ENCODE measurements around the gene NR1I2.

Gene NR1I2

DNA sequence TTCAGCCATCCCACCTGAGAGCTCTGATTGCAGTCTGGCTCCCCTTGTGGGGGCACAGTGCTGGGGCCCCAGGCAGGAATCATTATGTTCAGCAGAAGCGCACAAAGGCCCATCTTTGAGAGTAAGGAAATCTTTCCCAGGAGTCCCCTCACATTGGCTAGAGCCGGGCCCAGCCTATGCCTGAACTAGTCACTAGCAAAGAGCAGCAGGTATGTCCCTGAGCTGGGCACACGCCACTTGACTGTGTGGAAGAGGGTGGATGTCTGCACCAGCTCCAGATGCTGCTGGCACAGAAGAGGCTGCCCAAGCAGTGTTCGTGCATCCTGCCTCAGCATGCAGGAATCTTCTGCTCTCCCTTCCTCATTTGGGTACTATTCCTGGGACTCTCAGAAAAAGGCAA is 26.3 kb downstream of the NR1I2 start:
- H3K4me1 ChIP-seq (ENCODE audit: control insufficient read depth, low read depth, low read length), result no peaks in the 10 kb centered on the region
- H3K4me3 ChIP-seq (ENCODE audit: low read length), result no peak overlapping the region
- H3K9me3 ChIP-seq (ENCODE audit: control insufficient read depth, low read depth, low read length), result no peaks in the 10 kb centered on the region
- H3K36me3 ChIP-seq (ENCODE audit: control insufficient read depth, low read depth, low read length), result no peaks in the 10 kb centered on the region
- H3K27me3 ChIP-seq (ENCODE audit: control insufficient read depth, insufficient read depth, low read length), result no peaks in the 10 kb centered on the region
- H3K9ac ChIP-seq (ENCODE audit: low read length), result no peak overlapping the region
- H3K27ac ChIP-seq (ENCODE audit: low read length), result no peak overlapping the region

GRCh38 chr3:119808843-119809242 is 26.9 kb downstream of the NR1I2 start:
- H3K27me3 ChIP-seq (ENCODE audit: control insufficient read depth, insufficient read depth, low read length), result no peaks in the 10 kb centered on the region
- H3K36me3 ChIP-seq (ENCODE audit: control insufficient read depth, low read depth, low read length), result no peaks in the 10 kb centered on the region
- no peaks in the 10 kb centered on the region for H3K9me3 ChIP-seq (ENCODE audit: control insufficient read depth, low read depth, low read length)
- no peak overlapping the region for H3K4me3 ChIP-seq (ENCODE audit: low read length)
- no peak overlapping the region for H3K27ac ChIP-seq (ENCODE audit: low read length)
- no peaks in the 10 kb centered on the region for H3K4me1 ChIP-seq (ENCODE audit: control insufficient read depth, low read depth, low read length)
- no peak overlapping the region for H3K9ac ChIP-seq (ENCODE audit: low read length)

DNA sequence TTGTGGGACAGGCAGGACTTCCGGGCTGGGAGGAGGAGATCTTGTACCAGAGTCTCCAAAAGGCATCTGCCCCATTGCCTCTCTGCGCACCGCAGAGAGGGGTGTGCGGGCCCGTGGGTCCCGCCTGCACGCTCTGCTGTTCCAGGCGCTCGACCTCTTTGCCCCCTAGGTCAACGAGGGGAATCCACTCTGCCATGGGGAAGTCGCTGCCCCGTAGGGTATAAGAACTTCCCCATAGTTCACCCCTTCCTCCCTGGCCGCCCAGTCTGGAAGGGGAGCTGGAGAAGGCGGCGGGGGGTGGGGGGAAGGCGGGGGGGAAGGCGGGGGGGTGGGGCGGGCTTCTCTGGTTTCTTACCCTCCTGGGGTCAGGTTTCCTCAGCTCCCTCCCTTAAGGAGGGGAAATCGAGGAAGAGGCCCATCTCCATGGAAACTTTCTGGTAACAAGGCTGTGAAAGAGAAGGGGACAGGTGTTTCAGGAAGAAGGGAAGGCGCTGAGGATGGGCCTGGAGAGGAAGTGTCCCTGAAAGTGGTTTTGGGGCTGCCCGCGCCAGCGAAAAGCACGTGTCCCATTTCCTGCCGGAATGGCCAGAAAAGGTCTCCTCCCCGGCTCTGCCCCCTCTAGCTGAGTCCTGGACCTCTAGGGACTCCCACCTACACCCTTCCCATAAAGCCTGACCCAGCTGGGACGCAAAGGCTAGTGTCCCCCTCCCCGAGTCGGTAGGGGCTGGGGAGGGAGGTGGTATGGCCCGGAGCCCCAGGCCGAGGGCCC is 27.5 kb downstream of the NR1I2 start:
- Histone ChIP-seq H3K27me3 (ENCODE audit: control insufficient read depth, insufficient read depth, low read length) (no peaks in the 10 kb centered on the region), H3K9me3 (ENCODE audit: control insufficient read depth, low read depth, low read length) (no peaks in the 10 kb centered on the region), H3K27ac (ENCODE audit: low read length) (no peak overlapping the region), H3K4me1 (ENCODE audit: control insufficient read depth, low read depth, low read length) (no peaks in the 10 kb centered on the region), H3K36me3 (ENCODE audit: control insufficient read depth, low read depth, low read length) (no peaks in the 10 kb centered on the region), H3K4me3 (ENCODE audit: low read length) (no peak overlapping the region), H3K9ac (ENCODE audit: low read length) (no peak overlapping the region)

DNA sequence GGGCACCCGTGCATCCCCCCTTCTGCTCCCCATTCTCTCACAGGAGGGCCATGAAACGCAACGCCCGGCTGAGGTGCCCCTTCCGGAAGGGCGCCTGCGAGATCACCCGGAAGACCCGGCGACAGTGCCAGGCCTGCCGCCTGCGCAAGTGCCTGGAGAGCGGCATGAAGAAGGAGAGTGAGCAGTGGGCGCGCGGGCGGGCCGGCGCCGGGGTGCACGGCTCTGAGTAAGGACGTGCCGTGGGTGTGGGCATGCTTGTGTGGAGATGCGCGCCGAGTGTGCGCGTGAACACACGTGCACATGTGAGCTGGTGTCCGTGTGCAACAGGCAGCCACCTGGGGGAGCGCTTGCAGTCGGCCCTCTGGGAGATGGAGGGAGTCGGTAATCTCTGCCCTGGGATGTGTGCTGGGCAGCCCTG is 28.1 kb downstream of the NR1I2 start:
- Histone ChIP-seq H3K4me3 (ENCODE audit: low read length) (no peak overlapping the region), H3K36me3 (ENCODE audit: control insufficient read depth, low read depth, low read length) (no peaks in the 10 kb centered on the region), H3K4me1 (ENCODE audit: control insufficient read depth, low read depth, low read length) (no peaks in the 10 kb centered on the region), H3K9me3 (ENCODE audit: control insufficient read depth, low read depth, low read length) (no peaks in the 10 kb centered on the region), H3K9ac (ENCODE audit: low read length) (no peak overlapping the region), H3K27me3 (ENCODE audit: control insufficient read depth, insufficient read depth, low read length) (no peaks in the 10 kb centered on the region), H3K27ac (ENCODE audit: low read length) (no peak overlapping the region)

- Histone ChIP-seq H3K27me3 (ENCODE audit: control insufficient read depth, insufficient read depth, low read length) (no peaks in the 10 kb centered on the region), H3K36me3 (ENCODE audit: control insufficient read depth, low read depth, low read length) (no peaks in the 10 kb centered on the region), H3K9me3 (ENCODE audit: control insufficient read depth, low read depth, low read length) (no peaks in the 10 kb centered on the region), H3K9ac (ENCODE audit: low read length) (no peak overlapping the region), H3K4me3 (ENCODE audit: low read length) (no peak overlapping the region), H3K27ac (ENCODE audit: low read length) (no peak overlapping the region), H3K4me1 (ENCODE audit: control insufficient read depth, low read depth, low read length) (no peaks in the 10 kb centered on the region)
Measured at GRCh38 chr3:119812491-119813058, 30.7 kb downstream of the NR1I2 start.

DNA sequence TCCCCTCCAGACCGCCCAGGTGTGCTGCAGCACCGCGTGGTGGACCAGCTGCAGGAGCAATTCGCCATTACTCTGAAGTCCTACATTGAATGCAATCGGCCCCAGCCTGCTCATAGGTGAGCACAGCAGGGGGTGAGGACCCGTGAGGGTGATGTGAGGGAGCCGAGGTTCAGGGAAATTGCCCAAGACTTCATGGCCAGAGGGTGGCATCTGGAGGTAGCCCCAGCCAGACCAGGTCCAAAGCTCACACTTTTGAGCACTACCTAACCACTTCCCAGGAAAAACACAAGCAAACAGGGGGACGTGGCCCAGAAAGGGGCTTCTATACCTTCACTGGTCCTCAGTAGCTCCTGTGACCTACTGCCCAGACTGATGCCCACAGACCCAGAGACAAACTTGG is 33.8 kb downstream of the NR1I2 start:
- Histone ChIP-seq H3K36me3 (ENCODE audit: control insufficient read depth, low read depth, low read length) (no peaks in the 10 kb centered on the region), H3K27ac (ENCODE audit: low read length) (no peak overlapping the region), H3K9ac (ENCODE audit: low read length) (no peak overlapping the region), H3K4me1 (ENCODE audit: control insufficient read depth, low read depth, low read length) (no peaks in the 10 kb centered on the region), H3K9me3 (ENCODE audit: control insufficient read depth, low read depth, low read length) (no peaks in the 10 kb centered on the region), H3K27me3 (ENCODE audit: control insufficient read depth, insufficient read depth, low read length) (no peaks in the 10 kb centered on the region), H3K4me3 (ENCODE audit: low read length) (no peak overlapping the region)

GRCh38 chr3:119817071-119817470 is 35.2 kb downstream of the NR1I2 start:
- Histone ChIP-seq H3K36me3 (ENCODE audit: control insufficient read depth, low read depth, low read length) (no peaks in the 10 kb centered on the region), H3K27ac (ENCODE audit: low read length) (no peak overlapping the region), H3K27me3 (ENCODE audit: control insufficient read depth, insufficient read depth, low read length) (no peaks in the 10 kb centered on the region), H3K9ac (ENCODE audit: low read length) (no peak overlapping the region), H3K9me3 (ENCODE audit: control insufficient read depth, low read depth, low read length) (no peaks in the 10 kb centered on the region), H3K4me3 (ENCODE audit: low read length) (no peak overlapping the region), H3K4me1 (ENCODE audit: control insufficient read depth, low read depth, low read length) (no peaks in the 10 kb centered on the region)

- Histone ChIP-seq H3K4me1 (ENCODE audit: control insufficient read depth, low read depth, low read length) (no peaks in the 10 kb centered on the region), H3K36me3 (ENCODE audit: control insufficient read depth, low read depth, low read length) (no peaks in the 10 kb centered on the region), H3K27ac (ENCODE audit: low read length) (no peak overlapping the region), H3K9me3 (ENCODE audit: control insufficient read depth, low read depth, low read length) (no peaks in the 10 kb centered on the region), H3K27me3 (ENCODE audit: control insufficient read depth, insufficient read depth, low read length) (no peaks in the 10 kb centered on the region), H3K9ac (ENCODE audit: low read length) (no peak overlapping the region), H3K4me3 (ENCODE audit: low read length) (no peak overlapping the region)
Measured at GRCh38 chr3:119817583-119818363, 35.9 kb downstream of the NR1I2 start.

DNA sequence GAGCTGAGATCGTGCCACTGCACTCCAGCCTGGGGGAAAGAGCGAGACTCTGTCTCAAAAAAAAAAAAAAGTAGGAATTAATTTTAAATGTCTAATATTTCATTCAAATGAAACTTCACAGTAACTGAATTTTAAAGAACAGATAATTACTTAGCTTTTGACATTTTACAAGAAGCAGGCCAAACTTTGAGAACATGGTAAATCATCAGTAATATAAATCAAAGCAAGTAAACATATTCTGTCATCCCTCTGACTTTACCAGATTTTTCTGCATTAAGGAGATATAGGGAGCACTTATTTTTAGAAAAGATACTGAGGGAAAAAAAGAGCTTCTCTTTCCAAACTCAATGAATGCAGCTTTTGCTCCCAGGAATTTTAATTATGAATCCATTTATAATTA is 37.0 kb downstream of the NR1I2 start:
- Histone ChIP-seq H3K9me3 (ENCODE audit: control insufficient read depth, low read depth, low read length) (no peaks in the 10 kb centered on the region), H3K27me3 (ENCODE audit: control insufficient read depth, insufficient read depth, low read length) (no peaks in the 10 kb centered on the region), H3K9ac (ENCODE audit: low read length) (no peak overlapping the region), H3K27ac (ENCODE audit: low read length) (no peak overlapping the region), H3K4me1 (ENCODE audit: control insufficient read depth, low read depth, low read length) (no peaks in the 10 kb centered on the region), H3K36me3 (ENCODE audit: control insufficient read depth, low read depth, low read length) (no peaks in the 10 kb centered on the region), H3K4me3 (ENCODE audit: low read length) (no peak overlapping the region)

- H3K4me1 ChIP-seq (ENCODE audit: control insufficient read depth, low read depth, low read length), result no peaks in the 10 kb centered on the region
- no peak overlapping the region for H3K4me3 ChIP-seq (ENCODE audit: low read length)
- no peaks in the 10 kb centered on the region for H3K27me3 ChIP-seq (ENCODE audit: control insufficient read depth, insufficient read depth, low read length)
- H3K9me3 ChIP-seq (ENCODE audit: control insufficient read depth, low read depth, low read length), result no peaks in the 10 kb centered on the region
- H3K27ac ChIP-seq (ENCODE audit: low read length), result no peak overlapping the region
- H3K36me3 ChIP-seq (ENCODE audit: control insufficient read depth, low read depth, low read length), result no peaks in the 10 kb centered on the region
- H3K9ac ChIP-seq (ENCODE audit: low read length), result no peak overlapping the region
Measured at GRCh38 chr3:119819806-119820205, 37.9 kb downstream of the NR1I2 start.

DNA sequence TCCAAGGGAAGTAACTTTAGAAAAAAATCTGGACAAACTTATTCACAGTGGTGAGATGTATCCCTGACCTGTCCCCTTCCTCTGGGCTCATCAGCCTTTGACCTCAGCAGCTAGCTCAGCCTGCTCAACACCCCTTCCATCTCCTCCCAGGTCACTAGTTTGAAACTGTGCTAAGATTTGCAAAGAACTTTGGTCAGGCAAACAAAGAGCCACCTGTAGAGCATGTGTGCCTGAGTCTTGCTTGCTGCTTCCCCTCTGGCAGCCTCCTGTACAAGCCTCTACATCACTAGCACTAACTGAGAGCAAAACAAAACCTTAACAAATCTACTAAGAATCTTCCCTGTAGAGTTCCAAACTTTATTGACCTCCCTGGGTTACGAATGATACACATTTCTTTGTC is 43.9 kb downstream of the NR1I2 start:
- Histone ChIP-seq H3K4me1 (ENCODE audit: control insufficient read depth, low read depth, low read length) (peaks cover 29% of the 10 kb centered on the region), H3K9ac (ENCODE audit: low read length) (no peak overlapping the region), H3K27ac (ENCODE audit: low read length) (no peak overlapping the region)

More for the DNA sequence above, 43.9 kb downstream of the NR1I2 start:
- Histone ChIP-seq H3K36me3 (ENCODE audit: control insufficient read depth, low read depth, low read length) (no peaks in the 10 kb centered on the region), H3K4me3 (ENCODE audit: low read length) (no peak overlapping the region), H3K27me3 (ENCODE audit: control insufficient read depth, insufficient read depth, low read length) (no peaks in the 10 kb centered on the region), H3K9me3 (ENCODE audit: control insufficient read depth, low read depth, low read length) (no peaks in the 10 kb centered on the region)
